Psoas muscle (tissue), 8 donors: ENCODE measurements around the gene B4GAT1. TPM values are rescaled to one million over a fixed set of nuclear protein-coding genes. Genes with fewer than 3 reads are reported as not detected.

ENCODE experiments used
- ATAC-seq, 4 donors: fragments of 200-7000 bp; cut with Tn5 transposase; one replicate each; pipeline ENCODE4 v1.9.1; 2020; ENCODE audit warnings: moderate library complexity in 3 of 4, mild to moderate bottlenecking in 2 of 4
- DNase-seq, 2 donors: peaks; one replicate each; pipeline ENCODE4 v3.0.0-alpha.2; 2020
- H3K27ac ChIP-seq: fragments of 200-600 bp; one replicate; pipeline ENCODE4 v1.8.0; 2022
- H3K27me3 ChIP-seq, 3 donors: fragments of 200-600 bp in 1 of 3; one replicate each; pipeline versions ENCODE4 v1.6.1 to v1.8.0; 2013 to 2022; ENCODE audit warnings: low read length in 2 of 3, mild to moderate bottlenecking in 2 of 3, moderate library complexity in 1 of 3; ENCODE audit not compliant: insufficient read depth in 3 of 3
- H3K36me3 ChIP-seq, 2 donors: fragments of 200-600 bp in 1 of 2; one replicate each; pipeline versions ENCODE4 v1.6.1 to v1.8.0; 2013 to 2022; ENCODE audit warnings: low read depth in 1 of 2, mild to moderate bottlenecking in 1 of 2, moderate library complexity in 1 of 2; ENCODE audit not compliant: insufficient read depth in 1 of 2
- H3K4me1 ChIP-seq: fragments of 200-600 bp; one replicate; pipeline ENCODE4 v1.8.0; 2022
- H3K4me3 ChIP-seq: fragments of 200-600 bp; one replicate; pipeline ENCODE4 v1.8.0; 2022; ENCODE audit warnings: mild to moderate bottlenecking
- H3K9me3 ChIP-seq: fragments of 200-600 bp; one replicate; pipeline ENCODE4 v1.8.0; 2022
- WGBS, 3 donors: extraction: QIAGEN DNeasy Blood & Tissue Kit; methylation state at CpG; one replicate each; pipeline versions ENCODE4 v1.1.6 to v1.1.7; 2013; 5-methylcytosine and 5-hydroxymethylcytosine counted together
- intact Hi-C, 2 donors: fragments of 100-400 bp; cut with DNase I; formaldehyde crosslinking; loops; one replicate each; pipeline versions ENCODE4 v1.11.0 to v1.14.2; 2022
- polyA plus RNA-seq, 3 donors: library from polyadenylated mRNA; stranded (reverse); fragments of 200-250 nt; gene quantifications; one replicate each; pipeline ENCODE4 v1.2.3, GENCODE V29; 2013
- total RNA-seq, 4 donors: library from RNA; stranded (reverse); fragmentation: NEBNext Ultra II Directional in 2 of 4; extraction: Animal tissue kit (Norgen Biotek cat#: 25700) in 2 of 4; gene quantifications; one replicate each; pipeline versions ENCODE4 v1.2.1 to v1.2.4, GENCODE V29; 2021 to 2023
- TF ChIP-seq, protein P1 (sequence below): fragments of 200-600 bp; IDR thresholded peaks from one replicate; pipeline ENCODE4 v1.8.0; 2022; ENCODE audit warnings: antibody characterized with exemption
- donor health status: healthy with polysubstance abuse.
- donor health status: DM: no; HTN: no; CAD: no; lungs with moderate emphysema.
- donor health status: Bipolar disorder and iron deficiency.
- donor health status: healthy.
- donor health status: DM: yes; HTN: yes; CAD: no.
- donor health status: DM: no; HTN: no; CAD: no.
- donor health status: DM: no; HTN: no; CAD: no.
- donor health status: DM: yes; HTN: yes; CAD: no.

B4GAT1 gene
- total and polyA plus RNA-seq, 7 donors: 12.6 to 50.3 (median 19.4) TPM

DNA sequence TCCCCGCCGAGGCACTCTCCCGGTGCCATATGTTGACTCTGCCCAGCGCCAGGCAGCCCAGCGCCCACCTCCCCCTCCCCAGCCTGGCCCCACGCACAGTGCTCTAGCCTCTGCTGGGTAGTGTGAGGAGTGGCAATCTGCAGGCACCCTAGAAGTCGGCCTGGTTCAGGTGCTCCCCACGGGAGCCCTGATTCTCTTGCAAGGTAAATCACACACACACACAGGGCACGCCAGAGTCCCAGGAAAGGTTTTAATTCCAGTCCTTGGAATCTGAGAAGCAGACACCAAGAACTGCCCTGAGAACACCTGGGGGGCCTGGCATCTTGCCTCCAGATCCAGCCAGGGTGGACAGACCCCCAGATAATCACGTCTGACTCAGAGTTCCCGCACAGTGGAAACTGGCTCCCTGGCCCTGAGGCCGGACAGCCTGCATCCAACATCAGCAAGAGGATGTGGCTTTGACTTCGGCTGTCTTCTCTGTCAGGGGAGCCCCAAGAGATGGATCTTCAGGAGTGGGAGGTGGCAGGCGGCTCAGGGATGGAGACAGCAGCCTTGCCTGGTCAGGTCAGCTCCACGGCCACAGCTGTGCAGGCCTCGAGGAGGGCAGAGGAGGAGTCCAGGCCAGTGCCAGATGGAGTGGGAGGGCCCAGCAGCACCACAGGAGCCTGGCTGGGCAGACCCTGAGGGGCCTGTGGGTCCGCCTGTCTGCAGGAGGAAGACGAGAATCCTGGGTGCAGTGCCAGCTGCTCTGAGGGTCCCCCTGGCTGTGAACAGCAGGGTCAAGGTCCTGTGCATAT is 10.1 kb downstream of the B4GAT1 start:
- Histone ChIP-seq H3K36me3 (peaks cover 0 to 67% of the 10 kb centered on the region in 2 donors), H3K4me1 (peaks cover 31% of the 10 kb centered on the region), H3K4me3 (peak overlapping the region; percentile 78), H3K27me3 (no peaks in the 10 kb centered on the region), H3K27ac (peak overlapping the region; percentile 89), H3K9me3 (no peaks in the 10 kb centered on the region)
- peak in 1 of 2 donors; percentile 50 for DNase-seq
- intact Hi-C loops: no loop called here
- no peak for ATAC-seq
- TF ChIP-seq, protein P1, sequence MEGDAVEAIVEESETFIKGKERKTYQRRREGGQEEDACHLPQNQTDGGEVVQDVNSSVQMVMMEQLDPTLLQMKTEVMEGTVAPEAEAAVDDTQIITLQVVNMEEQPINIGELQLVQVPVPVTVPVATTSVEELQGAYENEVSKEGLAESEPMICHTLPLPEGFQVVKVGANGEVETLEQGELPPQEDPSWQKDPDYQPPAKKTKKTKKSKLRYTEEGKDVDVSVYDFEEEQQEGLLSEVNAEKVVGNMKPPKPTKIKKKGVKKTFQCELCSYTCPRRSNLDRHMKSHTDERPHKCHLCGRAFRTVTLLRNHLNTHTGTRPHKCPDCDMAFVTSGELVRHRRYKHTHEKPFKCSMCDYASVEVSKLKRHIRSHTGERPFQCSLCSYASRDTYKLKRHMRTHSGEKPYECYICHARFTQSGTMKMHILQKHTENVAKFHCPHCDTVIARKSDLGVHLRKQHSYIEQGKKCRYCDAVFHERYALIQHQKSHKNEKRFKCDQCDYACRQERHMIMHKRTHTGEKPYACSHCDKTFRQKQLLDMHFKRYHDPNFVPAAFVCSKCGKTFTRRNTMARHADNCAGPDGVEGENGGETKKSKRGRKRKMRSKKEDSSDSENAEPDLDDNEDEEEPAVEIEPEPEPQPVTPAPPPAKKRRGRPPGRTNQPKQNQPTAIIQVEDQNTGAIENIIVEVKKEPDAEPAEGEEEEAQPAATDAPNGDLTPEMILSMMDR: no peak
- WGBS, 3 donors: 40 to 53% (median 43%) methylated on average over 17 to 18 of the region's 18 CpGs

DNA sequence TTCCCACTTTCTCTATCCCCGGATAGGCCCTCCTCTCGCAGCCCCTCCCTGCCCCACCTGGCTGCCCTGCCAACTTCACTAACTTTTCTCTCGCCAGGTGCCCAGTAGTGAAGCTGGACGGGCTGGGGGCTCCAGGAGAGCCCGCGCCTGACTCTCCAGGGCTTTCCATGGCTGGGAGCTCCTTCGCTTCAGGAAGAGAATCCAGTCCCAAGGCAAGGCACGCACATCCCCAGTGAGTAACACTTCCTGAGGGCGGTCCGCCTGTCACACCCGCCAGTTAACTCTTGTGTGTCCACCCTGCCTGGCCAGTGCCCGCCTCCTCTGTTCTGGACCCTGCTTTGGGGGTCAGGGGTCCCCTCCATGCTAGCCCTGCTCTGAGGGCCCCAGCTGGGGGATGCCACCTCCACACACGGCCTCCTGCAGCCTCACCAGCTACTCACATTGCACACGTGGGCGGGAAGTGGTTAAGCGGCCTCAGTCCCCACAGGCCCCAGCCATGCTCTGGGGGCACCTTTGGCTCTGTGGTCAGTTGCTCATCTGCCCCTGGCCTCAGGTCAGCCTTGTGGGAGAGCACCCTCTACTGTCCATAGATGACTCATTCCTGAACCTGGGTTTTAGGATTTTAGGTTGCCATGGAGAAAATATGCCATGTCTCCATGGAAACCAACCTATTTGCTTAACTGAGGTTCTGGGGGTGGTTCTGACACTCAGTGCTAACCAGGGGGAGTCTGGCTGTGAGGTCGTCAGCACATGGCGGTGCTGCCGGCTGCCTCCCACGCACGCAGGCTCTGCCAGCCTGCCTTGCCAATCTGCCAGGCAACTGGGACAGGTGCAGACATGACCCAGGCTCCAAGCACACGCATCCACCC is 11.0 kb downstream of the B4GAT1 start, which contains the start of gene RIN1:
Gene RIN1, minus strand, starts transcription at position 201 of the 869 bp plus-strand sequence. Its CDS starts 32 bp downstream, at position 169.
- Histone ChIP-seq H3K9me3 (no peaks in the 10 kb centered on the region), H3K36me3 (peaks cover 0 to 64% of the 10 kb centered on the region in 2 donors)
- ATAC-seq: peak; percentile 83 to 90 (median 88)

GRCh38 chr11:66335531-66336233 is 11.7 kb downstream of the B4GAT1 start:
- peak; percentile 35 to 56 (median 45) for ATAC-seq
- H3K4me1 ChIP-seq: peaks cover 31% of the 10 kb centered on the region
- H3K9me3 ChIP-seq: no peaks in the 10 kb centered on the region
- H3K27ac ChIP-seq: peak overlapping the region; percentile 89
- WGBS, 3 donors: 7 to 11% (median 11%) methylated on average over 30 to 35 of the region's 35 CpGs
- peak overlapping the region; percentile 78 for H3K4me3 ChIP-seq
- TF ChIP-seq, protein P1: no peak
- peaks cover 0 to 56% of the 10 kb centered on the region in 2 donors for H3K36me3 ChIP-seq
- intact Hi-C loops: no loop called here
- DNase-seq: peak; percentile 47 to 72
- H3K27me3 ChIP-seq: no peaks in the 10 kb centered on the region

More for the DNA sequence above, 11.0 kb downstream of the B4GAT1 start, which contains the start of gene RIN1:
- H3K4me3 ChIP-seq: peak within 1 kb of the TSS; percentile 78
- intact Hi-C loops: no loop called here
- TF ChIP-seq, protein P1: peak; percentile 46
- H3K27me3 ChIP-seq: no peaks in the 10 kb centered on the region
- peak; percentile 69 to 82 for DNase-seq
- 3 to 5% (median 4%) methylated on average over 22 of the region's 22 CpGs for WGBS, 3 donors
- H3K27ac ChIP-seq: peak within 1 kb of the TSS; percentile 89
- H3K4me1 ChIP-seq: peaks cover 31% of the 10 kb centered on the region

DNA sequence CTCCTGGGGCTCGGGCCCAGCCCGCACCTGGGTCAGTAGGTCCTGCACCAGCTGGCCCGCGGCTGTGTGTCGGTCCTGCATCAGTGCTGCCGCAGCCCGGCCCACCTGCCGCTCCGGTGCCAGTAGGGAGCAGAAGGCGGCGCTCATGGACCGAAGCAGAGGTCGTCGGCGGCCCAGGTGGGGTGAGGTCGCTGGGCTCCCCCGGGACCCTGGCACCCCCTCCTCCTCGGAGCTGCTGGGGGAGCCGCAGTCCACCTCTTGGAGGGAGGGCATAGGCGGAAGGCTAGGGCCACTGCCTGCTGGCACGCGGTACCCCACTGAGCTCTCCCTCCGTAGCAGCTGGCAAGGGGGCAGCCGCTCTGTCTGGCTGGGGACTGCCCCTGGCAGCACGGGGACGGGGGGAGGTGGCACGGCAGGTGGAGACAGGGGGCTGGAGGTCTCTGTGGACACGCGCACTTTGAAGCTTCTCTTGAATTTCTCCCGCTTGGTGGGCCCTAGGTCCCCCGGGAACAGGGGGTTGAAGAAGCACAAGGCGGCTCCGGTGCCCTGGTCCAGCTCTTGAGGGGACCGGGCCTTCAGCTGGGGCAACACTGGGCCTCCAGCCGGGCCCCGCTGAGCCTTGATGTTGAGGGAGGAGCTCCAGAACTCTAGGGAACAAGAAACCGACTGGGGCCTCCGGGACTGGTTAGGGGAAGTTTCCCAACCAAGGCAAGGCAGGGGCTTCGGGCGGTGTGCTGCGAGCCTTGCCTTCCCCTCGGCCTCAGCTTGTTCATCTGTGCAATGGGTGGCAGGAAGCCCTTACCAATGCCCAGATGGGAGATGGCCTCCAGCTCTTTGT is 12.6 kb downstream of the B4GAT1 start:
- WGBS, 3 donors: 73 to 81% (median 75%) methylated on average over 36 to 42 of the region's 42 CpGs
- H3K27me3 ChIP-seq: no peaks in the 10 kb centered on the region
- H3K36me3 ChIP-seq: peaks cover 0 to 47% of the 10 kb centered on the region in 2 donors
- intact Hi-C loops: no loop called here
- H3K9me3 ChIP-seq: no peaks in the 10 kb centered on the region
- peaks cover 31% of the 10 kb centered on the region for H3K4me1 ChIP-seq
- H3K27ac ChIP-seq: peak overlapping the region; percentile 89
- TF ChIP-seq, protein P1: no peak
- ATAC-seq (no peak), DNase-seq (peak in 1 of 2 donors; percentile 56)
- H3K4me3 ChIP-seq: peak overlapping the region; percentile 78
